Endothelial cell of umbilical vein (primary cell): ENCODE data around the gene PRKG1. TPM values are rescaled to one million over a fixed set of nuclear protein-coding genes. Genes with fewer than 3 reads are reported as not detected.

ENCODE experiments used
- BruUV-seq: library from RNA; stranded (reverse); fragments of 400-500 nt; replicated peaks from 2 replicates; lab custom pipeline; 2021; lab: Mats Ljungman, UMichigan
- CTCF ChIA-PET: fragments of 300-600, 350-600 bp; sonication (Branson Sonifier 250); formaldehyde crosslinking; loops from one replicate; lab custom pipeline; 2021; ENCODE audit warnings: antibody characterized with exemption, inconsistent platforms; lab: Charles Lee
- POLR2A ChIA-PET: fragments of 300-600, 350-600 bp; sonication (Branson Sonifier 250); formaldehyde crosslinking; loops from one replicate; lab custom pipeline; 2021; ENCODE audit warnings: antibody characterized with exemption, inconsistent platforms; lab: Charles Lee
- DNase-seq: peaks from one replicate; pipeline ENCODE4 v3.0.0-alpha.2; 2011; ENCODE audit warnings: low read depth, low spot score
- FAIRE-seq: peaks from 2 replicates; lab custom pipeline; 2011; peaks lifted over from hg19 to GRCh38; lab: Jason Lieb, UNC
- H2AFZ ChIP-seq: 2 replicates; pipeline ENCODE4 v1.6.0; 2012; ENCODE audit warnings: low read depth, low read length, control low read depth, inconsistent platforms
- H3K27ac ChIP-seq: 2 replicates; pipeline ENCODE4 v1.5.1; 2011; ENCODE audit warnings: low read depth, mild to moderate bottlenecking, control low read depth, low read length, moderate library complexity; ENCODE audit not compliant: insufficient read depth
- H3K27me3 ChIP-seq, 2 experiments: 2 replicates each; pipeline versions ENCODE4 v1.6.0 to v1.6.1; 2011; ENCODE audit warnings: low read length in 2 of 2, mixed read lengths in 1 of 2; ENCODE audit not compliant: control insufficient read depth in 2 of 2, insufficient read depth in 2 of 2
- H3K36me3 ChIP-seq, 2 experiments: 2 replicates in 1 of 2; 3 replicates in 1 of 2; pipeline ENCODE4 v1.5.1; 2011; ENCODE audit warnings: low read length in 2 of 2, mild to moderate bottlenecking in 1 of 2, moderate library complexity in 1 of 2; ENCODE audit not compliant: control insufficient read depth in 2 of 2, insufficient read depth in 2 of 2; ENCODE audit errors: extremely low read depth in 1 of 2
- H3K4me1 ChIP-seq: 3 replicates; pipeline ENCODE4 v1.5.1; 2011; ENCODE audit warnings: mild to moderate bottlenecking, low read length; ENCODE audit not compliant: control insufficient read depth, insufficient read depth; ENCODE audit errors: extremely low read depth
- H3K4me2 ChIP-seq: 2 replicates; pipeline ENCODE4 v1.6.1; 2011; ENCODE audit warnings: low read length, control low read depth, mixed read lengths; ENCODE audit not compliant: insufficient read depth
- H3K4me3 ChIP-seq, 3 experiments: fragments of 200-600 bp in 1 of 3; sonication (generic), shearing (Covaris generic) in 1 of 3; replicated peaks in 1 of 3; 2 replicates each; pipeline ENCODE4 v1.5.1; 2011 to 2016; ENCODE audit warnings: control low read depth in 3 of 3, low read length in 3 of 3, mild to moderate bottlenecking in 2 of 3, inconsistent platforms in 1 of 3, low read depth in 1 of 3, moderate library complexity in 1 of 3; ENCODE audit not compliant: insufficient read depth in 1 of 3
- H3K79me2 ChIP-seq: 2 replicates; pipeline ENCODE4 v1.6.0; 2012; ENCODE audit warnings: low read length, inconsistent platforms; ENCODE audit not compliant: control insufficient read depth, insufficient read depth
- H3K9ac ChIP-seq: replicated peaks from 2 replicates; pipeline ENCODE3; 2011; ENCODE audit warnings: low read length, control low read depth; ENCODE audit not compliant: insufficient read depth; ENCODE audit errors: extremely low read depth
- H3K9me1 ChIP-seq: replicated peaks from 3 replicates; pipeline ENCODE4 v1.6.0; 2011; ENCODE audit warnings: mild to moderate bottlenecking, low read length; ENCODE audit not compliant: control insufficient read depth, insufficient read depth; ENCODE audit errors: extremely low read depth
- H3K9me3 ChIP-seq: replicated peaks from 2 replicates; pipeline ENCODE4 v1.5.1; 2012; ENCODE audit warnings: low read length, inconsistent platforms; ENCODE audit not compliant: control insufficient read depth, insufficient read depth
- H4K20me1 ChIP-seq: replicated peaks from 2 replicates; pipeline ENCODE3; 2011; ENCODE audit warnings: mild to moderate bottlenecking, low read length; ENCODE audit not compliant: control insufficient read depth, insufficient read depth; ENCODE audit errors: extremely low read depth
- CTCF ChIP-seq, 2 donors: IDR thresholded peaks; 1 replicate in 1 of 2; 2 replicates in 1 of 2; pipeline ENCODE4 v1.5.1; 2011; ENCODE audit warnings: low read length in 2 of 2, mild to moderate bottlenecking in 2 of 2, moderate library complexity in 2 of 2, control low read depth in 1 of 2, inconsistent platforms in 1 of 2, low read depth in 1 of 2; ENCODE audit not compliant: insufficient read depth in 1 of 2; ENCODE audit errors: extremely low read depth in 1 of 2
- EZH2 ChIP-seq: IDR thresholded peaks from 2 replicates; pipeline ENCODE4 v1.6.1; 2012; ENCODE audit warnings: borderline replicate concordance, low read depth, mild to moderate bottlenecking, moderate library complexity, low read length, inconsistent platforms; ENCODE audit not compliant: severe bottlenecking
- FOS ChIP-seq: IDR thresholded peaks from 2 replicates; pipeline ENCODE4 v1.6.1; 2011; ENCODE audit warnings: mild to moderate bottlenecking, low read length, moderate library complexity, borderline replicate concordance; ENCODE audit not compliant: insufficient read depth
- GATA2 ChIP-seq: IDR thresholded peaks from 2 replicates; pipeline ENCODE4 v1.7.0; 2011; ENCODE audit warnings: low read depth, mild to moderate bottlenecking, moderate library complexity, mixed read lengths, low read length; ENCODE audit not compliant: insufficient read length, insufficient read depth
- JUN ChIP-seq: IDR thresholded peaks from 2 replicates; pipeline ENCODE4 v1.6.1; 2011; ENCODE audit warnings: borderline replicate concordance, low read depth; ENCODE audit not compliant: insufficient read length, insufficient read depth
- MYC ChIP-seq: IDR thresholded peaks from one replicate; pipeline ENCODE4 v1.6.1; 2011; ENCODE audit warnings: mild to moderate bottlenecking, low read depth, low read length
- POLR2A ChIP-seq: IDR thresholded peaks from 2 replicates; pipeline ENCODE4 v1.6.1; 2012; ENCODE audit warnings: low read depth, mild to moderate bottlenecking, control low read depth, low read length
- POLR2AphosphoS5 ChIP-seq: IDR thresholded peaks from 2 replicates; pipeline ENCODE4 v1.6.1; 2012; ENCODE audit warnings: low read depth, mild to moderate bottlenecking, control low read depth, low read length, moderate library complexity; ENCODE audit not compliant: insufficient read depth
- dilution Hi-C: fragments of 300-500 bp; cut with MboI; formaldehyde crosslinking; loops from one replicate; pipeline ENCODE4 v1.15.0; 2019; ENCODE audit warnings: low sequenced_read_pairs; ENCODE audit not compliant: extremely low pct_ligation_motif_present
- intact Hi-C: fragments of 100-400 bp; cut with micrococcal nuclease; formaldehyde crosslinking; loops from one replicate; pipeline ENCODE4 v1.10.0; 2022
- polyA plus RNA-seq, 4 experiments: library from polyadenylated mRNA; depleted of rRNA in 3 of 4; stranded (reverse) in 3 of 4; unstranded in 1 of 4; fragments of >200 nt; gene quantifications; 2 replicates each; pipeline versions ENCODE4 v1.2.1 to v1.2.3, GENCODE V29; 2011 to 2012; ENCODE audit warnings: missing spikeins in 1 of 4
- total RNA-seq: library from RNA; stranded (reverse); gene quantifications from 2 replicates; pipeline ENCODE4 v1.2.3, GENCODE V29; 2021
- TF ChIP-seq, protein P1 (sequence below): IDR thresholded peaks from 2 replicates; pipeline ENCODE4 v1.6.1; 2011; ENCODE audit not compliant: insufficient read depth, insufficient read length

Gene PRKG1
- total and polyA plus RNA-seq, 2 donors (not counting 3 experiments of a cell fraction or from before 2014, with no cell fraction given) = 0.01 to 0.18 TPM

- CTCF ChIA-PET = interaction anchor here (1.0 kb wide), 1 partner anchor 222 kb away, joined by 4 read pairs; no protein-coding TSS in a partner anchor
- no peaks in the 10 kb centered on the region for H3K9me1 ChIP-seq
- POLR2A ChIA-PET = no interaction called here
- no peaks in the 10 kb centered on the region for H3K9me3 ChIP-seq
- H3K4me3 ChIP-seq = no peak overlapping the region
- no peaks in the 10 kb centered on the region for H3K4me1 ChIP-seq
- DNase-seq = no peak
- no peaks in the 10 kb centered on the region for H3K36me3 ChIP-seq
- dilution Hi-C loops = no loop called here
- H2AFZ ChIP-seq = no peak overlapping the region
- intact Hi-C loops = no loop called here
- H4K20me1 ChIP-seq = no peaks in the 10 kb centered on the region
- H3K27ac ChIP-seq = no peak overlapping the region
- no peak for FAIRE-seq
- no peaks in the 10 kb centered on the region for H3K27me3 ChIP-seq
- no peak overlapping the region for H3K9ac ChIP-seq
- BruUV-seq = no TSS peak
- TF ChIP-seq JUN (no peak), MYC (no peak), CTCF (IDR thresholded peaks at IDR 0.05; ENCODE audit: extremely low read depth in 1 of 2, insufficient read depth in 1 of 2, low read depth in 1 of 2, low read length in 2 of 2) (no peak), POLR2AphosphoS5 (no peak), GATA2 (no peak), FOS (no peak), EZH2 (no peak), POLR2A (no peak)
- TF ChIP-seq, protein P1, sequence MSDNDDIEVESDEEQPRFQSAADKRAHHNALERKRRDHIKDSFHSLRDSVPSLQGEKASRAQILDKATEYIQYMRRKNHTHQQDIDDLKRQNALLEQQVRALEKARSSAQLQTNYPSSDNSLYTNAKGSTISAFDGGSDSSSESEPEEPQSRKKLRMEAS = no peak
- H3K4me2 ChIP-seq = no peak overlapping the region
- H3K79me2 ChIP-seq = no peaks in the 10 kb centered on the region
Observed at GRCh38 chr10:52266858-52267257, 1192.6 kb downstream of the PRKG1 start.
